Hepatocyte (in vitro differentiated cells): Measurements from ENCODE around the gene TRPV3. TPM values are rescaled to one million over a fixed set of nuclear protein-coding genes. Genes with fewer than 3 reads are reported as not detected.

Source experiments
- DNase-seq: peaks from one replicate; pipeline ENCODE4 v3.0.0-alpha.2; 2016; ENCODE audit warnings: low spot score
- H2AFZ ChIP-seq: fragments of 200-600 bp; sonication (generic); 2 replicates; pipeline ENCODE4 v1.6.0; 2016; ENCODE audit warnings: antibody characterized with exemption, mild to moderate bottlenecking
- H3K27ac ChIP-seq: fragments of 200-600 bp; sonication (generic); 2 replicates; pipeline ENCODE4 v1.5.1; 2016; ENCODE audit warnings: mild to moderate bottlenecking
- H3K27me3 ChIP-seq: fragments of 200-600 bp; sonication (generic); 2 replicates; pipeline ENCODE4 v1.6.1; 2016
- H3K36me3 ChIP-seq: fragments of 200-600 bp; sonication (generic); replicated peaks from 2 replicates; pipeline ENCODE4 v1.5.1; 2016; ENCODE audit warnings: low read depth; ENCODE audit not compliant: insufficient read depth
- H3K4me1 ChIP-seq: fragments of 200-600 bp; sonication (generic); 2 replicates; pipeline ENCODE4 v1.5.1; 2016; ENCODE audit warnings: mild to moderate bottlenecking, moderate library complexity; ENCODE audit not compliant: insufficient read depth
- H3K4me2 ChIP-seq: fragments of 200-600 bp; sonication (generic); 2 replicates; pipeline ENCODE4 v1.6.0; 2016
- H3K4me3 ChIP-seq: fragments of 200-600 bp; sonication (generic); 2 replicates; pipeline ENCODE4 v1.5.1; 2016; ENCODE audit warnings: mild to moderate bottlenecking
- H3K79me2 ChIP-seq: fragments of 200-600 bp; sonication (generic); 2 replicates; pipeline ENCODE4 v1.6.0; 2017; ENCODE audit warnings: mild to moderate bottlenecking
- H3K9me2 ChIP-seq: fragments of 200-600 bp; sonication (generic); replicated peaks from 2 replicates; pipeline ENCODE4 v1.6.0; 2017; ENCODE audit warnings: mild to moderate bottlenecking; ENCODE audit not compliant: insufficient read depth
- H3K9me3 ChIP-seq: fragments of 200-600 bp; sonication (generic); 2 replicates; pipeline ENCODE4 v1.5.1; 2016; ENCODE audit warnings: low read depth, mild to moderate bottlenecking
- H4K20me1 ChIP-seq: fragments of 200-600 bp; sonication (generic); 2 replicates; pipeline ENCODE4 v1.6.0; 2016; ENCODE audit warnings: mild to moderate bottlenecking; ENCODE audit not compliant: insufficient read depth, poor library complexity, severe bottlenecking
- CTCF ChIP-seq: fragments of 200-600 bp; sonication (generic); IDR thresholded peaks from 2 replicates; pipeline ENCODE4 v1.5.1; 2016; ENCODE audit warnings: antibody characterized with exemption, mild to moderate bottlenecking; ENCODE audit not compliant: poor library complexity
- EZH2 ChIP-seq: fragments of 200-600 bp; sonication (generic); IDR thresholded peaks from 2 replicates; pipeline ENCODE4 v1.6.1; 2016; ENCODE audit warnings: antibody characterized with exemption, mild to moderate bottlenecking, borderline replicate concordance
- EZH2phosphoT487 ChIP-seq: fragments of 200-600 bp; sonication (generic); IDR thresholded peaks from one replicate; pipeline ENCODE4 v1.6.1; 2018; ENCODE audit warnings: antibody characterized with exemption, mild to moderate bottlenecking, low read depth, moderate library complexity; ENCODE audit not compliant: unreplicated experiment, severe bottlenecking
- WGBS: methylation state at CpG from one replicate; pipeline ENCODE4 v1.1.6; 2016; ENCODE audit warnings: low lambda C conversion rate; ENCODE audit errors: missing lambda C conversion rate; 5-methylcytosine and 5-hydroxymethylcytosine counted together
- polyA plus RNA-seq: library from polyadenylated mRNA; unstranded; fragments of >200 nt; fragmentation: Nextera tagmentation; extraction: Ambion mirVana; gene quantifications from 2 replicates; pipeline ENCODE4 v1.2.1, GENCODE V29; 2016
- total RNA-seq: library from RNA; depleted of rRNA; stranded (reverse); fragments of >200 nt; gene quantifications from 2 replicates; pipeline ENCODE4 v1.2.3, GENCODE V29; 2014

TRPV3 gene
- total RNA-seq: 2.6 and 8.1 TPM in 2 replicates
- 1.4 and 2.5 TPM in 2 replicates for polyA plus RNA-seq

- H2AFZ ChIP-seq: no peak within 1 kb of the TSS
- no peaks in the 10 kb centered on the region for H4K20me1 ChIP-seq
- no peaks in the 10 kb centered on the region for H3K79me2 ChIP-seq
- DNase-seq: peak; percentile 49
- H3K9me3 ChIP-seq: no peaks in the 10 kb centered on the region
- H3K4me2 ChIP-seq: no peak within 1 kb of the TSS
- H3K36me3 ChIP-seq: no peaks in the 10 kb centered on the region
- WGBS: 81% methylated on average over 17 of the region's 23 CpGs
- H3K27me3 ChIP-seq: no peaks in the 10 kb centered on the region
- TF ChIP-seq EZH2phosphoT487 (no peak), EZH2 (no peak), CTCF (no peak)
- H3K4me3 ChIP-seq: no peak within 1 kb of the TSS
- H3K4me1 ChIP-seq: no peaks in the 10 kb centered on the region
- no peaks in the 10 kb centered on the region for H3K9me2 ChIP-seq
- peak within 1 kb of the TSS; percentile 23 for H3K27ac ChIP-seq
Measured at GRCh38 chr17:3557768-3558583, at the start of gene TRPV3. Gene TRPV3 (minus strand): TSS chr17:3557812. CDS start chr17:3554850, 2,962 bp downstream.

- TF ChIP-seq CTCF: no peak
- no peak for TF ChIP-seq EZH2phosphoT487
- Histone ChIP-seq H3K27me3 (no peaks in the 10 kb centered on the region), H3K36me3 (no peaks in the 10 kb centered on the region), H3K4me1 (no peaks in the 10 kb centered on the region), H3K4me3 (no peak overlapping the region), H3K27ac (no peak overlapping the region), H4K20me1 (no peaks in the 10 kb centered on the region), H3K79me2 (no peaks in the 10 kb centered on the region), H3K4me2 (no peak overlapping the region), H2AFZ (no peak overlapping the region), H3K9me2 (no peaks in the 10 kb centered on the region), H3K9me3 (no peaks in the 10 kb centered on the region)
- no peak for DNase-seq
- WGBS: 98% methylated on average over 4 of the region's 4 CpGs
Measured at GRCh38 chr17:3603870-3604259, 46.3 kb upstream of the TRPV3 start.

GRCh38 chr17:3603119-3603869 is 45.7 kb upstream of the TRPV3 start:
- Histone ChIP-seq H3K4me1 (no peaks in the 10 kb centered on the region), H3K4me3 (no peak overlapping the region), H4K20me1 (no peaks in the 10 kb centered on the region), H3K9me3 (no peaks in the 10 kb centered on the region), H3K79me2 (no peaks in the 10 kb centered on the region), H3K36me3 (no peaks in the 10 kb centered on the region), H2AFZ (no peak overlapping the region), H3K27ac (no peak overlapping the region), H3K4me2 (no peak overlapping the region), H3K9me2 (no peaks in the 10 kb centered on the region), H3K27me3 (no peaks in the 10 kb centered on the region)
- no peak for DNase-seq
- 92% methylated on average over 17 of the region's 17 CpGs for WGBS
- TF ChIP-seq CTCF (no peak), EZH2phosphoT487 (no peak), EZH2 (no peak)
